HCEC 1CT (cell line): ENCODE results near the gene SCAF1.

Experiments used
- DNase-seq: peaks from one replicate; pipeline ENCODE4 v3.0.0-alpha.2; 2017

The SCAF1 gene

GRCh38 chr19:49688531-49689132 is 46.6 kb downstream of the SCAF1 start:
- DNase-seq: no peak

- DNase-seq: no peak
These were observed 47.4 kb downstream of the SCAF1 start, which contains the start of gene ADM5 for GRCh38 chr19:49689133-49690078. Gene ADM5 (plus strand): TSS chr19:49689594. CDS start chr19:49689838, 244 bp downstream.

GRCh38 chr19:49690079-49690655 is 48.2 kb downstream of the SCAF1 start:
- no peak for DNase-seq

GRCh38 chr19:49690656-49691242 is 48.7 kb downstream of the SCAF1 start, which contains the start of gene CPT1C:
Gene CPT1C (plus strand): TSS chr19:49691116. CDS start chr19:49692253, 1,137 bp downstream.
- DNase-seq: peak; percentile 77

- DNase-seq: peak; percentile 17
These were observed 49.5 kb downstream of the SCAF1 start for GRCh38 chr19:49691243-49692146.

- no peak for DNase-seq
These were observed 50.1 kb downstream of the SCAF1 start for GRCh38 chr19:49692147-49692506.

- no peak for DNase-seq
These were observed 54.1 kb downstream of the SCAF1 start for GRCh38 chr19:49696115-49696514.

- no peak for DNase-seq
These were observed 54.9 kb downstream of the SCAF1 start for GRCh38 chr19:49696865-49697264.

- no peak for DNase-seq
These were observed 57.4 kb downstream of the SCAF1 start for GRCh38 chr19:49699364-49699763.

- DNase-seq: no peak
These were observed 58.6 kb downstream of the SCAF1 start for GRCh38 chr19:49700563-49700962.

GRCh38 chr19:49701271-49701786 is 59.3 kb downstream of the SCAF1 start:
- no peak for DNase-seq

GRCh38 chr19:49704888-49705642 is 63.1 kb downstream of the SCAF1 start:
- DNase-seq: no peak

- DNase-seq: no peak
These were observed 63.9 kb downstream of the SCAF1 start for GRCh38 chr19:49705919-49706318.
